WI38 (cell line): Measurements from ENCODE around the gene MSI1.

Source experiments
- H3K4me3 ChIP-seq: 2 replicates; pipeline ENCODE4 v1.5.1; 2011; ENCODE audit warnings: low read depth, mild to moderate bottlenecking, control low read depth, low read length
- TF ChIP-seq, protein P1 (sequence below): IDR thresholded peaks from 2 replicates; pipeline ENCODE4 v1.5.1; 2012; ENCODE audit warnings: low read depth, mild to moderate bottlenecking, control low read depth, low read length

Gene MSI1

DNA sequence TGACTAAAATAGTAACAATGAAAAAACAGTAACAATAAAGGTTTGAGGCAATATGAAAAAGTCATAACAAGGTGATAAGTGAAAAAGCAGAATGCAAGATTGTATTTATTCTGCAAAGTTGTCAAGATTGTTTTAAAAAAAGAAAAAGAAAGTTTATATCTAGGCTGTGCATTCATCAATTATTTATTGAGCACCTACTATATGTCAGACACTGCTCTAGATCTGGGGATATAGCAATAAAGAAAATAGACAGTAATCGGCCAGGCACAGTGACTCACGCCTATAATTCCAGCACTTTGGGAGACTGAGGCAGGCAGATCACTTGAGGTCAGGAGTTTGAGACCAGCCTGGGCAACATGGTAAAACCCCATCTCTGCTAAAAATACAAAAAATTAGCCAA, 45.2 kb downstream of the MSI1 start:
- no peak overlapping the region for H3K4me3 ChIP-seq
- TF ChIP-seq, protein P1, sequence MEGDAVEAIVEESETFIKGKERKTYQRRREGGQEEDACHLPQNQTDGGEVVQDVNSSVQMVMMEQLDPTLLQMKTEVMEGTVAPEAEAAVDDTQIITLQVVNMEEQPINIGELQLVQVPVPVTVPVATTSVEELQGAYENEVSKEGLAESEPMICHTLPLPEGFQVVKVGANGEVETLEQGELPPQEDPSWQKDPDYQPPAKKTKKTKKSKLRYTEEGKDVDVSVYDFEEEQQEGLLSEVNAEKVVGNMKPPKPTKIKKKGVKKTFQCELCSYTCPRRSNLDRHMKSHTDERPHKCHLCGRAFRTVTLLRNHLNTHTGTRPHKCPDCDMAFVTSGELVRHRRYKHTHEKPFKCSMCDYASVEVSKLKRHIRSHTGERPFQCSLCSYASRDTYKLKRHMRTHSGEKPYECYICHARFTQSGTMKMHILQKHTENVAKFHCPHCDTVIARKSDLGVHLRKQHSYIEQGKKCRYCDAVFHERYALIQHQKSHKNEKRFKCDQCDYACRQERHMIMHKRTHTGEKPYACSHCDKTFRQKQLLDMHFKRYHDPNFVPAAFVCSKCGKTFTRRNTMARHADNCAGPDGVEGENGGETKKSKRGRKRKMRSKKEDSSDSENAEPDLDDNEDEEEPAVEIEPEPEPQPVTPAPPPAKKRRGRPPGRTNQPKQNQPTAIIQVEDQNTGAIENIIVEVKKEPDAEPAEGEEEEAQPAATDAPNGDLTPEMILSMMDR, result no peak

DNA sequence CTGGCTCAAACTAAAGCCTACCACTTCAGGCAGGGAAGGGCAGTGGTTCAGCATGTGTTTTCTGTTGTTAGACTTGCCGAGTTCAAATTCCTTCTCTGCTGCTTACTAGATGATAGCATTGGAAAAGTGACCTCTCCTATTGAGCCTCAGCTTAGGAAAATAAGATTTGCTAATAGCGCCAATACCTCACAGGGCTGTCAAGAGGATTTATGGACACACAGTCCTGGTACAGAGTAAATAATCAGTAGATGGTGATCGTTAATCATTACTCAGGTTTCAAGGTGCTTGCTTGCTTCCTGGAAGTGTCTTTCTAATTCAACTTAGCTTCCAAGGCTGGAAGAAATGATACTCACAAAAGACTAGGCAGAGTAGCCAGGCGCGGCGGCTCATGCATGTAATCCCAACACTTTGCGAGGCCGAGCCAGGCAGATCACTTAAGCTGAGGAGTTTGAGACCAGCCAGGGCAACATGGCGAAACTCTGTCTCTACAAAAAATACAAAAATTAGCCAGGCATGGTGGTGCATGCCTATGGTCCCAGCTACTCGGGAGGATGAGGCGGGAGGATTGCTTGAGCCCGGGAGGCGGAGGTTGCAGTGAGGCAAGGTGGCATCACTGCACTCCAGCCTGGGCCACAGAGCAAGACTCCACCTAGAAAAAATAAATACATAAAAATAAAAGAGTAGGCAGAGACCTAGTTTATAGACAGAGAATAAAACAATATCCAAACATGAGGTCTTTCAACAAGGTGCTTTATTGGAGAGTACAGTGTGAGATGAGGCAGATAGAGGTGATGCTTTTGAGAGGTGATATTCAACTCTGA, 47.4 kb downstream of the MSI1 start:
- no peak overlapping the region for H3K4me3 ChIP-seq
- TF ChIP-seq, protein P1, result no peak

GRCh38 chr12:120317224-120318105, 51.5 kb downstream of the MSI1 start:
- peak overlapping the region; percentile 67 for H3K4me3 ChIP-seq
- TF ChIP-seq, protein P1, result peak; percentile 49; the same call in 1 of the 2 replicates

DNA sequence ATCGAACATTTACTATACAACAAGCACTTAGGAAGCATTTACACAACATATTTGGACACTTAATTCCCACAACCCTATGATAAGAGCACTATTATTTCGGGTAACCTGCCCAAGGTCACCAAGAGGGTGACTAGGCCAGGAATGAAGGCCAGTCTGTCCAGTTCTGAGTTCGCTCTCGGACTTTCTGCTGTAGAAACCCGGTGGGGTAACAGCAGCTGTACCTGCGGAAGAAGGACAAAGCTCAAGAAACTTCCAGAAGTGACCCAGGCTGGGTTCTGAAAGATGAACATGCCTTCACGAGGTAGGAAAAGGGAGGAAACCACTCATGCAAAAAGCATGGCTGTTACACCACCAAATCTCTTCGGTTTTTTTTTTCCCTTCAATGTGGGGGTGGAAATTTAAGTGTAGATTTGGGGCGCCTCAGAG, 52.2 kb downstream of the MSI1 start:
- H3K4me3 ChIP-seq, result peak overlapping the region; percentile 67
- TF ChIP-seq, protein P1, result no peak

- H3K4me3 ChIP-seq, result no peak overlapping the region
- TF ChIP-seq, protein P1, result no peak; the same call in 1 of the 2 replicates
Observed at GRCh38 chr12:120314220-120314619, 54.7 kb downstream of the MSI1 start.

DNA sequence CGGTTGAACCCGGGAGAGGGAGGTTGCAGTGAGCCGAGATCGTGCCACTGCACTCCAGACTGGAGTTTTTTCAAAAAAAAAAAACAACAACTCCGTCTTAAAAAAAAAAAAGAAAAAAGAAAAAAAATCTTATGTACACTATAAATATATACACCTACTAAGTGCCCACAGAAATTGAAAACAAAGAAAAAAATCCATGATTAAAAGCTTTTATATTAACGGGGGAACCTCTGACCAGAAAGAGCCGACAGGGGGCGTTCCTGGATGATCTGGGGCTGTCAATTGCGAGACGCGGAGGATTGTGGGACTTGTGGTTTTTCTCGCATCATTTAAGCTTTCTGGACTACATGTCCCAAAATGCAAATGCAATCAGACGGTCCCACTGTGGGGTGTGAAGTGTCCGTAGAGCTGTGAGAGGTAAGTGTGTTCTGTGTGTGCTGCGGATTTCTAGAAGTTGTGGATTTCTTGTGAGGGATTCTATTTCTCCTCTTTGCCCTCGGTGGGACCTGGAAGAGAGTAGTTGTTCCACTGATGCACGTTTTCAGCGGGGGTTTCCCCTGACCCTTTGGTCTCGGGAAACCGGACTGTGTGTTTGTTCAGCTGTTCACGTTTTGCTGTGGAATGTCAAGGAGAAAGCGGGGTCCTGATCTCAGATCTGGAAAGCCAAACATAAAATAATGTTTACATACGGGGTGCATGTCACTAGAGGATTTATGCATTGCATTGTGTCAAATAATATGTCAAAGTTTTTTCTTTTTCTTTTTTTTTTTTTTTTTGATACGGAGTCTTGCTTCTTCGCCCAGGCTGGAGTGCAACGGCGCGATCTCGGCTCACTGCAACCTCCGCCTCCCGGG, 66.8 kb downstream of the MSI1 start, which contains the start of gene SIRT4:
Gene SIRT4, plus strand, starts transcription at position 360 of the 854 bp plus-strand sequence. CDS start 1,241 bp downstream, outside the sequence.
- TF ChIP-seq, protein P1, result peak; percentile 80
- H3K4me3 ChIP-seq, result peak within 1 kb of the TSS; percentile 80
